Lower leg skin (tissue), 3 donors: ENCODE measurements around the gene PPA2.

Experiments
- CTCF ChIP-seq, 3 donors: fragments of 450-650 bp; IDR thresholded peaks; one replicate each; pipeline ENCODE4 v1.5.1; 2016; ENCODE audit warnings: antibody characterized with exemption in 3 of 3, mild to moderate bottlenecking in 3 of 3, moderate library complexity in 2 of 3
- POLR2A ChIP-seq, 2 donors: fragments of 450-650 bp; IDR thresholded peaks; one replicate each; pipeline ENCODE4 v1.6.1; 2016 to 2017; ENCODE audit warnings: antibody characterized with exemption in 2 of 2, mild to moderate bottlenecking in 1 of 2, moderate library complexity in 1 of 2

GRCh38 chr4:105348719-105349118 lies 125.1 kb downstream of the PPA2 start:
- TF ChIP-seq CTCF (IDR thresholded peaks at IDR 0.05) (no peak), POLR2A (IDR thresholded peaks at IDR 0.05) (no peak)
